ENCODE data around the gene USP13. TPM values are rescaled to one million over a fixed set of nuclear protein-coding genes. Genes with fewer than 3 reads are reported as not detected.

USP13 gene
- total and polyA plus RNA-seq, 2 of the 13 experiments (the other 11 are each of a cell fraction or from before 2014, with no cell fraction given) = 15.9 to 36.7 TPM

- TF ChIP-seq, protein P1, sequence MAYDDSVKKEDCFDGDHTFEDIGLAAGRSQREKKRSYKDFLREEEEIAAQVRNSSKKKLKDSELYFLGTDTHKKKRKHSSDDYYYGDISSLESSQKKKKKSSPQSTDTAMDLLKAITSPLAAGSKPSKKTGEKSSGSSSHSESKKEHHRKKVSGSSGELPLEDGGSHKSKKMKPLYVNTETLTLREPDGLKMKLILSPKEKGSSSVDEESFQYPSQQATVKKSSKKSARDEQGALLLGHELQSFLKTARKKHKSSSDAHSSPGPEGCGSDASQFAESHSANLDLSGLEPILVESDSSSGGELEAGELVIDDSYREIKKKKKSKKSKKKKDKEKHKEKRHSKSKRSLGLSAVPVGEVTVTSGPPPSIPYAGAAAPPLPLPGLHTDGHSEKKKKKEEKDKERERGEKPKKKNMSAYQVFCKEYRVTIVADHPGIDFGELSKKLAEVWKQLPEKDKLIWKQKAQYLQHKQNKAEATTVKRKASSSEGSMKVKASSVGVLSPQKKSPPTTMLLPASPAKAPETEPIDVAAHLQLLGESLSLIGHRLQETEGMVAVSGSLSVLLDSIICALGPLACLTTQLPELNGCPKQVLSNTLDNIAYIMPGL (CRISPR knock-in tag; IDR thresholded peaks at IDR 0.05; ENCODE audit: borderline replicate concordance in 1 of 2, low read depth in 1 of 2) = peak; percentile 35 to 71; a peak in 2 of 4 replicates
- TF ChIP-seq PITX1 (CRISPR knock-in tag; IDR thresholded peaks at IDR 0.05) = peak; percentile 75; the same call in 1 of the 2 replicates
- TF ChIP-seq FOXA3 (CRISPR knock-in tag; IDR thresholded peaks at IDR 0.05) = peak; percentile 98
- no peak for TF ChIP-seq PAWR (CRISPR knock-in tag; IDR thresholded peaks at IDR 0.05; ENCODE audit: borderline replicate concordance)
- TF ChIP-seq ZNF562 (CRISPR knock-in tag; IDR thresholded peaks at IDR 0.05; ENCODE audit: borderline replicate concordance) = no peak
- no peak; the same call in 1 of the 2 replicates for TF ChIP-seq SP4 (CRISPR knock-in tag; IDR thresholded peaks at IDR 0.05)
- TF ChIP-seq RARA (CRISPR knock-in tag; IDR thresholded peaks at IDR 0.05) = peak; percentile 86
- no peak for TF ChIP-seq TGIF2 (CRISPR knock-in tag; IDR thresholded peaks at IDR 0.05)
- TF ChIP-seq, protein P2, sequence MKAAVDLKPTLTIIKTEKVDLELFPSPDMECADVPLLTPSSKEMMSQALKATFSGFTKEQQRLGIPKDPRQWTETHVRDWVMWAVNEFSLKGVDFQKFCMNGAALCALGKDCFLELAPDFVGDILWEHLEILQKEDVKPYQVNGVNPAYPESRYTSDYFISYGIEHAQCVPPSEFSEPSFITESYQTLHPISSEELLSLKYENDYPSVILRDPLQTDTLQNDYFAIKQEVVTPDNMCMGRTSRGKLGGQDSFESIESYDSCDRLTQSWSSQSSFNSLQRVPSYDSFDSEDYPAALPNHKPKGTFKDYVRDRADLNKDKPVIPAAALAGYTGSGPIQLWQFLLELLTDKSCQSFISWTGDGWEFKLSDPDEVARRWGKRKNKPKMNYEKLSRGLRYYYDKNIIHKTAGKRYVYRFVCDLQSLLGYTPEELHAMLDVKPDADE (CRISPR knock-in tag; IDR thresholded peaks at IDR 0.05) = 0 out of 2 replicates have a peak, but pooled peaks have one; percentile 39
- TF ChIP-seq NFYC (CRISPR knock-in tag; IDR thresholded peaks at IDR 0.05) = no peak
- no peak for TF ChIP-seq ZFP41 (CRISPR knock-in tag; IDR thresholded peaks at IDR 0.05; ENCODE audit: borderline replicate concordance)
- peak; percentile 89 for TF ChIP-seq SAP130 (CRISPR knock-in tag; IDR thresholded peaks at IDR 0.05; ENCODE audit: low read depth)
- TF ChIP-seq, protein P3, sequence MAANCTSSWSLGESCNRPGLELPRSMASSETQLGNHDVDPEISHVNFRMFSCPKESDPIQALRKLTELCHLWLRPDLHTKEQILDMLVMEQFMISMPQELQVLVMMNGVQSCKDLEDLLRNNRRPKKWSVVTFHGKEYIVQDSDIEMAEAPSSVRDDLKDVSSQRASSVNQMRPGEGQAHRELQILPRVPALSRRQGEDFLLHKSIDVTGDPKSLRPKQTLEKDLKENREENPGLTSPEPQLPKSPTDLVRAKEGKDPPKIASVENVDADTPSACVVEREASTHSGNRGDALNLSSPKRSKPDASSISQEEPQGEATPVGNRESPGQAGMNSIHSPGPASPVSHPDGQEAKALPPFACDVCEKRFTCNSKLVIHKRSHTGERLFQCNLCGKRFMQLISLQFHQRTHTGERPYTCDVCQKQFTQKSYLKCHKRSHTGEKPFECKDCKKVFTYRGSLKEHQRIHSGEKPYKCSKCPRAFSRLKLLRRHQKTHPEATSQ (CRISPR knock-in tag; IDR thresholded peaks at IDR 0.05; ENCODE audit: borderline replicate concordance) = no peak
- TF ChIP-seq YY1 (IDR thresholded peaks at IDR 0.05; ENCODE audit: insufficient read depth, insufficient replicate concordance, low read depth, low read length) = no peak
- no peak for TF ChIP-seq ZNF234 (CRISPR knock-in tag; conservative IDR thresholded peaks at IDR 0.05)
- no peak for TF ChIP-seq AGO2 (optimal IDR thresholded peaks at IDR 0.05; ENCODE audit: low read depth, low read length)
- TF ChIP-seq, protein P4, sequence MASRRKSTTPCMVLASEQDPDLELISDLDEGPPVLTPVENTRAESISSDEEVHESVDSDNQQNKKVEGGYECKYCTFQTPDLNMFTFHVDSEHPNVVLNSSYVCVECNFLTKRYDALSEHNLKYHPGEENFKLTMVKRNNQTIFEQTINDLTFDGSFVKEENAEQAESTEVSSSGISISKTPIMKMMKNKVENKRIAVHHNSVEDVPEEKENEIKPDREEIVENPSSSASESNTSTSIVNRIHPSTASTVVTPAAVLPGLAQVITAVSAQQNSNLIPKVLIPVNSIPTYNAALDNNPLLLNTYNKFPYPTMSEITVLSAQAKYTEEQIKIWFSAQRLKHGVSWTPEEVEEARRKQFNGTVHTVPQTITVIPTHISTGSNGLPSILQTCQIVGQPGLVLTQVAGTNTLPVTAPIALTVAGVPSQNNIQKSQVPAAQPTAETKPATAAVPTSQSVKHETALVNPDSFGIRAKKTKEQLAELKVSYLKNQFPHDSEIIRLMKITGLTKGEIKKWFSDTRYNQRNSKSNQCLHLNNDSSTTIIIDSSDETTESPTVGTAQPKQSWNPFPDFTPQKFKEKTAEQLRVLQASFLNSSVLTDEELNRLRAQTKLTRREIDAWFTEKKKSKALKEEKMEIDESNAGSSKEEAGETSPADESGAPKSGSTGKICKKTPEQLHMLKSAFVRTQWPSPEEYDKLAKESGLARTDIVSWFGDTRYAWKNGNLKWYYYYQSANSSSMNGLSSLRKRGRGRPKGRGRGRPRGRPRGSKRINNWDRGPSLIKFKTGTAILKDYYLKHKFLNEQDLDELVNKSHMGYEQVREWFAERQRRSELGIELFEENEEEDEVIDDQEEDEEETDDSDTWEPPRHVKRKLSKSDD (CRISPR knock-in tag; IDR thresholded peaks at IDR 0.05; ENCODE audit: low read depth) = no peak
- TF ChIP-seq ARNT (IDR thresholded peaks at IDR 0.05) = no peak
- 0 out of 2 replicates have a peak, but pooled peaks have one; percentile 68 for TF ChIP-seq ZNF816 (CRISPR knock-in tag; IDR thresholded peaks at IDR 0.05; ENCODE audit: borderline replicate concordance)
- TF ChIP-seq SRSF4 (IDR thresholded peaks at IDR 0.05; ENCODE audit: low read depth, low read length, poor library complexity, severe bottlenecking) = no peak
Measured at GRCh38 chr3:179739816-179740594, 87.2 kb downstream of the USP13 start (continued).

All from HepG2 (cell line).